Type B pancreatic cell (in vitro differentiated cells): ENCODE data around the gene CDT1. TPM values are rescaled to one million over a fixed set of nuclear protein-coding genes. Genes with fewer than 3 reads are reported as not detected.

Experiments used
- DNase-seq: peaks from one replicate; pipeline ENCODE4 v3.0.0; 2021; ENCODE audit warnings: mixed read lengths; ENCODE audit not compliant: unreplicated experiment; ENCODE audit errors: extremely low spot score
- H3K27ac Mint-ChIP-seq: 2 replicates; pipeline ENCODE4 v1.8.0; 2021; ENCODE audit warnings: mild to moderate bottlenecking, mixed read lengths
- H3K27me3 Mint-ChIP-seq: 2 replicates; pipeline ENCODE4 v1.8.0; 2021; ENCODE audit warnings: mixed read lengths
- H3K36me3 Mint-ChIP-seq: 2 replicates; pipeline ENCODE4 v1.8.0; 2021; ENCODE audit warnings: mixed read lengths
- H3K4me1 Mint-ChIP-seq: one replicate; pipeline ENCODE4 v1.8.0; 2021; ENCODE audit warnings: mixed read lengths; ENCODE audit not compliant: unreplicated experiment
- H3K4me3 Mint-ChIP-seq: 2 replicates; pipeline ENCODE4 v1.8.0; 2021; ENCODE audit warnings: mild to moderate bottlenecking, mixed read lengths
- H3K9me3 Mint-ChIP-seq: 2 replicates; pipeline ENCODE4 v1.8.0; 2021; ENCODE audit warnings: mixed read lengths
- CTCF ChIP-seq: fragments of 200-600 bp; sonication (generic); conservative IDR thresholded peaks from 2 replicates; pipeline ENCODE4 v1.5.0; 2021; ENCODE audit warnings: antibody characterized with exemption, mild to moderate bottlenecking
- total RNA-seq: library from RNA; stranded (reverse); gene quantifications from 2 replicates; pipeline ENCODE4 v1.2.1, GENCODE V29; 2021; ENCODE audit warnings: low replicate concordance

CDT1 gene
- total RNA-seq, 1 donor from 2014 or later, result 36.8 TPM

- Mint-ChIP-seq H3K4me3 (no peak overlapping the region), H3K4me1 (peaks cover 16% of the 10 kb centered on the region)
- no peak for DNase-seq
Observed at GRCh38 chr16:88773812-88774291, 29.7 kb upstream of the CDT1 start.

GRCh38 chr16:88774544-88775393 lies 28.8 kb upstream of the CDT1 start:
- Mint-ChIP-seq H3K27me3 (no peaks in the 10 kb centered on the region), H3K9me3 (no peaks in the 10 kb centered on the region), H3K4me1 (peaks cover 10% of the 10 kb centered on the region), H3K27ac (no peak overlapping the region), H3K4me3 (no peak overlapping the region), H3K36me3 (no peaks in the 10 kb centered on the region)
- DNase-seq, result no peak
- TF ChIP-seq CTCF, result no peak

More at GRCh38 chr16:88773812-88774291, 29.7 kb upstream of the CDT1 start:
- no peak overlapping the region for H3K27ac Mint-ChIP-seq
- H3K36me3 Mint-ChIP-seq, result no peaks in the 10 kb centered on the region
- H3K9me3 Mint-ChIP-seq, result no peaks in the 10 kb centered on the region
- no peaks in the 10 kb centered on the region for H3K27me3 Mint-ChIP-seq
- no peak for TF ChIP-seq CTCF

- Mint-ChIP-seq H3K4me1 (peaks cover 15% of the 10 kb centered on the region), H3K9me3 (no peaks in the 10 kb centered on the region), H3K27ac (no peak overlapping the region), H3K27me3 (no peaks in the 10 kb centered on the region), H3K4me3 (no peak overlapping the region), H3K36me3 (no peaks in the 10 kb centered on the region)
- no peak for DNase-seq
- TF ChIP-seq CTCF, result no peak
Observed at GRCh38 chr16:88775825-88776224, 27.8 kb upstream of the CDT1 start.

- Mint-ChIP-seq H3K36me3 (no peaks in the 10 kb centered on the region), H3K27me3 (peaks cover 7% of the 10 kb centered on the region), H3K27ac (no peak overlapping the region), H3K9me3 (no peaks in the 10 kb centered on the region), H3K4me3 (no peak overlapping the region), H3K4me1 (peaks cover 18% of the 10 kb centered on the region)
- no peak for TF ChIP-seq CTCF
- DNase-seq, result no peak
Observed at GRCh38 chr16:88777471-88778270, 25.9 kb upstream of the CDT1 start.

GRCh38 chr16:88778271-88778525 lies 25.4 kb upstream of the CDT1 start:
- Mint-ChIP-seq H3K27ac (no peak overlapping the region), H3K27me3 (peaks cover 12% of the 10 kb centered on the region), H3K4me3 (no peak overlapping the region), H3K9me3 (no peaks in the 10 kb centered on the region), H3K4me1 (peaks cover 20% of the 10 kb centered on the region), H3K36me3 (no peaks in the 10 kb centered on the region)
- DNase-seq, result no peak
- TF ChIP-seq CTCF, result no peak
